DND-41 (cell line): Measurements from ENCODE around the gene MTHFD1.
A peak's percentile ranks its signal among the peaks of the same experiment; 100 is the strongest.

Experiments
- ATAC-seq: fragments of 200-7000 bp; cut with Tn5 transposase; 3 replicates; pipeline ENCODE4 v1.9.1; 2021; ENCODE audit warnings: low read depth; ENCODE audit not compliant: insufficient read depth
- DNase-seq: peaks from one replicate; pipeline ENCODE4 v3.0.0-alpha.2; 2020
- H2AFZ ChIP-seq: 2 replicates; pipeline ENCODE4 v1.6.0; 2012; ENCODE audit warnings: low read depth, low read length
- H3K27ac ChIP-seq: 2 replicates; pipeline ENCODE4 v1.5.1; 2012; ENCODE audit warnings: low read length, inconsistent platforms
- H3K27me3 ChIP-seq: fragments of 200-600 bp; sonication (generic); 2 replicates; pipeline ENCODE4 v1.6.0; 2012; ENCODE audit warnings: low read length, mild to moderate bottlenecking, inconsistent platforms; ENCODE audit not compliant: insufficient read depth, poor library complexity
- H3K36me3 ChIP-seq: 2 replicates; pipeline ENCODE4 v1.5.1; 2012; ENCODE audit warnings: low read length, inconsistent platforms; ENCODE audit not compliant: insufficient read depth
- H3K4me1 ChIP-seq: 2 replicates; pipeline ENCODE4 v1.5.1; 2012; ENCODE audit warnings: mild to moderate bottlenecking, low read length; ENCODE audit not compliant: insufficient read depth
- H3K4me2 ChIP-seq: 2 replicates; pipeline ENCODE4 v1.6.0; 2012; ENCODE audit warnings: mild to moderate bottlenecking, moderate library complexity, low read length, inconsistent platforms; ENCODE audit not compliant: insufficient read depth
- H3K4me3 ChIP-seq, 2 experiments: fragments of 200-600 bp in 1 of 2; shearing (Covaris generic) in 1 of 2; 2 replicates each; pipeline ENCODE4 v1.5.1; 2012 to 2016; ENCODE audit warnings: inconsistent platforms in 2 of 2, low read length in 2 of 2, mild to moderate bottlenecking in 2 of 2, low read depth in 1 of 2, moderate library complexity in 1 of 2
- H3K79me2 ChIP-seq: 2 replicates; pipeline ENCODE4 v1.6.0; 2012; ENCODE audit warnings: low read length, inconsistent platforms; ENCODE audit not compliant: insufficient read depth
- H3K9ac ChIP-seq: 2 replicates; pipeline ENCODE4 v1.6.0; 2012; ENCODE audit warnings: low read depth, mild to moderate bottlenecking, inconsistent platforms, low read length, moderate library complexity
- H3K9me3 ChIP-seq: 2 replicates; pipeline ENCODE4 v1.5.1; 2012; ENCODE audit warnings: low read length, moderate library complexity, mild to moderate bottlenecking, inconsistent platforms; ENCODE audit not compliant: insufficient read depth, severe bottlenecking
- H4K20me1 ChIP-seq: 2 replicates; pipeline ENCODE4 v1.6.0; 2012; ENCODE audit warnings: low read length; ENCODE audit not compliant: insufficient read depth
- EZH2 ChIP-seq: IDR thresholded peaks from 3 replicates; pipeline ENCODE4 v1.6.1; 2012; ENCODE audit warnings: borderline replicate concordance, low read depth, mild to moderate bottlenecking, moderate library complexity, low read length, inconsistent platforms; ENCODE audit not compliant: severe bottlenecking
- TF ChIP-seq, protein P1 (sequence below): IDR thresholded peaks from 2 replicates; pipeline ENCODE4 v1.5.1; 2012; ENCODE audit warnings: borderline replicate concordance, low read length, moderate library complexity, mild to moderate bottlenecking; ENCODE audit not compliant: poor library complexity, severe bottlenecking; ENCODE audit errors: extremely low read depth

MTHFD1 gene

DNA sequence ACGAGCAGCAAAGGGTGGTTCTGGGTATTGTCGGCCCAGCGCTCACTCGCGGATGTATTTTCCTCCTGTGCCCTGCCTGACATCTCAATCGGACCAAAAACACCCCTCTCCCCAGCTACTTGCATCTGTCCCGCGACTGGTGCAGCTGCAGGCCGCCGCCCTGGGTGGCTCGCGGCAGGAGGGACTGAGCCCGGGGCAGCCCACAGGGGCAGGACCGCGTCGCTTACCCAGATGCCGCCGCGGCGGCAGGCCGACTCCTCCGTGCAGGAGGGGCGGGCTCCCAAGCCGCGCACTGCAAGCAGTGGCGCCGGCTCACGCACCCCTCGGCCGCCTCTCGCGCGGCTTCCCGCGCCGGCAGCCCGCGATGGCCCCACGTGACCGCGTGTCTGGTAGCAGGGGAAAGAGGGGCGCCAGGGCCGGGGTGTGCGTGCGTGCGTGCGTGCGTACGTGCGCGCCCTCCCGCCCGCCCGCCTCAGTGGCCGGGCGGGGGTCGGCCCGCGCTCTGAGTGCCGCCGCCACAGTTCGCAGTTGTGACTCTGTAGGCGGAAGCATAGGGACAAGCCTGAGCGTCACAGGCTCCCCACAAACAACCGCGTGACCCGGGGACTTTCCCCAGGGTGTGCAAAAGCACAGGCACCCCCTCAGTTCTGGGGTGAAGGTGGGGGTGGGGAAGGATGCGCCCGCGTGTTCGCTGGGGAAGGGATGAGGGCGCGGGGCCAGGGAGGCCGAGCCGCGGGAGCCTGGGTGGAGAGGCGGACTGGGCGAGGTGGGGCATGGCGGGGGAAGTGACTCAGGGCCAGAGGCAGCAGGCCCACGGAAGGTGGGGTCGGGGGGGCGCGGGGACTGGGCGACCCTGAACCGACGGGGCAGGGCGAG lies 115.5 kb downstream of the MTHFD1 start, which contains the start of gene ZBTB25:
Gene ZBTB25, minus strand, starts transcription at position 405 of the 876 bp plus-strand sequence. CDS start 13,305 bp downstream, outside the sequence.
- H3K79me2 ChIP-seq: peaks cover 95% of the 10 kb centered on the region
- H3K27ac ChIP-seq: peak within 1 kb of the TSS; percentile 97
- DNase-seq (peak; percentile 94), ATAC-seq (peak; percentile 71)
- peaks cover 9% of the 10 kb centered on the region for H3K36me3 ChIP-seq
- peak within 1 kb of the TSS; percentile 81 for H3K4me2 ChIP-seq
- peaks cover 34% of the 10 kb centered on the region for H4K20me1 ChIP-seq
- no peaks in the 10 kb centered on the region for H3K27me3 ChIP-seq
- no peaks in the 10 kb centered on the region for H3K9me3 ChIP-seq
- peaks cover 69% of the 10 kb centered on the region for H3K4me1 ChIP-seq
- H2AFZ ChIP-seq: peak within 1 kb of the TSS; percentile 76
- H3K4me3 ChIP-seq: peak within 1 kb of the TSS; percentile 58 to 65
- TF ChIP-seq, protein P1, sequence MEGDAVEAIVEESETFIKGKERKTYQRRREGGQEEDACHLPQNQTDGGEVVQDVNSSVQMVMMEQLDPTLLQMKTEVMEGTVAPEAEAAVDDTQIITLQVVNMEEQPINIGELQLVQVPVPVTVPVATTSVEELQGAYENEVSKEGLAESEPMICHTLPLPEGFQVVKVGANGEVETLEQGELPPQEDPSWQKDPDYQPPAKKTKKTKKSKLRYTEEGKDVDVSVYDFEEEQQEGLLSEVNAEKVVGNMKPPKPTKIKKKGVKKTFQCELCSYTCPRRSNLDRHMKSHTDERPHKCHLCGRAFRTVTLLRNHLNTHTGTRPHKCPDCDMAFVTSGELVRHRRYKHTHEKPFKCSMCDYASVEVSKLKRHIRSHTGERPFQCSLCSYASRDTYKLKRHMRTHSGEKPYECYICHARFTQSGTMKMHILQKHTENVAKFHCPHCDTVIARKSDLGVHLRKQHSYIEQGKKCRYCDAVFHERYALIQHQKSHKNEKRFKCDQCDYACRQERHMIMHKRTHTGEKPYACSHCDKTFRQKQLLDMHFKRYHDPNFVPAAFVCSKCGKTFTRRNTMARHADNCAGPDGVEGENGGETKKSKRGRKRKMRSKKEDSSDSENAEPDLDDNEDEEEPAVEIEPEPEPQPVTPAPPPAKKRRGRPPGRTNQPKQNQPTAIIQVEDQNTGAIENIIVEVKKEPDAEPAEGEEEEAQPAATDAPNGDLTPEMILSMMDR: no peak
- no peak for TF ChIP-seq EZH2
- peak within 1 kb of the TSS; percentile 98 for H3K9ac ChIP-seq

- DNase-seq: peak; percentile 88
- H3K36me3 ChIP-seq: peaks cover 4% of the 10 kb centered on the region
- peak; percentile 59 for ATAC-seq
- peak within 1 kb of the TSS; percentile 81 for H3K4me2 ChIP-seq
- H3K27me3 ChIP-seq: no peaks in the 10 kb centered on the region
- no peaks in the 10 kb centered on the region for H3K9me3 ChIP-seq
- peak within 1 kb of the TSS; percentile 97 for H3K27ac ChIP-seq
- peak within 1 kb of the TSS; percentile 58 to 65 for H3K4me3 ChIP-seq
- peak within 1 kb of the TSS; percentile 76 for H2AFZ ChIP-seq
- H4K20me1 ChIP-seq: peaks cover 41% of the 10 kb centered on the region
- peaks cover 72% of the 10 kb centered on the region for H3K4me1 ChIP-seq
- peaks cover 95% of the 10 kb centered on the region for H3K79me2 ChIP-seq
- peak within 1 kb of the TSS; percentile 98 for H3K9ac ChIP-seq
- TF ChIP-seq, protein P1: no peak
- no peak for TF ChIP-seq EZH2
Observed at GRCh38 chr14:64504310-64504896, 116.2 kb downstream of the MTHFD1 start, which contains the start of gene ZBTB1. TSS of gene ZBTB1 (plus strand) at chr14:64504770. CDS start at chr14:64521505, 16,735 bp downstream.

- DNase-seq: peak; percentile 91
- peak overlapping the region; percentile 76 for H2AFZ ChIP-seq
- no peak for TF ChIP-seq EZH2
- TF ChIP-seq, protein P1: no peak
- H3K79me2 ChIP-seq: peaks cover 94% of the 10 kb centered on the region
- ATAC-seq: peak; percentile 52
- H3K4me2 ChIP-seq: peak overlapping the region; percentile 81
- peaks cover 41% of the 10 kb centered on the region for H4K20me1 ChIP-seq
- peak overlapping the region; percentile 97 for H3K27ac ChIP-seq
- H3K36me3 ChIP-seq: peaks cover 4% of the 10 kb centered on the region
- no peaks in the 10 kb centered on the region for H3K9me3 ChIP-seq
- H3K4me1 ChIP-seq: peaks cover 68% of the 10 kb centered on the region
- H3K4me3 ChIP-seq: peak overlapping the region; percentile 58 to 65
- peak overlapping the region; percentile 98 for H3K9ac ChIP-seq
- H3K27me3 ChIP-seq: no peaks in the 10 kb centered on the region
Observed at GRCh38 chr14:64504897-64505794, 117.0 kb downstream of the MTHFD1 start.
